NT2/D1 (cell line): ENCODE measurements around the gene FHL3.

Source experiments
- SUZ12 ChIP-seq: IDR thresholded peaks from 2 replicates; pipeline ENCODE4 v1.6.1; 2011; ENCODE audit not compliant: insufficient read length, insufficient read depth; ENCODE audit errors: extremely low read depth
- YY1 ChIP-seq: IDR thresholded peaks from 2 replicates; pipeline ENCODE4 v1.6.1; 2011; ENCODE audit not compliant: insufficient read length, insufficient read depth
- ZNF274 ChIP-seq: IDR thresholded peaks from 2 replicates; pipeline ENCODE4 v1.6.1; 2011; ENCODE audit warnings: mild to moderate bottlenecking, low read depth, low read length

DNA sequence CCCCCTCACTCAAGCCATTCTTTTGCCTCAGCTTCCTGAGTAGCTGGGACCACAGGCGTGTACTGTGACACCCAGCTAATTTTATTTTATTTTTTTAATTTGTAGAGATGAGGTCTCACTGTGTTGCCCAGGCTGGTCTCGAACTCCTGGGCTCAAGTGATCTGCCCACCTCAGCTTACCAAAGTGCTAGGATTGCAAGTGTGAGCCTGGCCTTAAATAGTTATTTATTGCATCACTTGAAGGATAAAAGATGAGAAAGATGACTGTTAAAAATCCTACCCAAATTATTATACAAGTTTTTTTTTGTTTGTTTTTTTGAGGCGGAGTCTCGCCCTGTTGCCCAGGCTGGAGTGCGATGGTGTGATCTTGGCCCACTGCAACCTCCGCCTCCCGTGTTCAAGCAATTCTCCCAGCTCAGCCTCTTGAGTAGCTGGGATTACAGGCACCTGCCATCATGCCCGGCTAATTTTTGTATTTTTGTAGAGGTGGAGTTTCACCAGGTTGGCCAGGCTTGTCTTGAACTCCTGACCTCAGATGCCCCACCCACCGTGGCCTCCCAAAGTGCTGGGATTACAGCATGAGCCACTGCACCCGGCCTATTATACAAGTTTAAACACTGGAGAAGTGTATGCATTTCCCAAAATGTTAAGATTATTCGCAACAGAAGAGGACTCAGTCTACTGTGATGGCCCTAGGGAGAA is 9.6 kb upstream of the FHL3 start:
- no peak for TF ChIP-seq ZNF274
- TF ChIP-seq YY1 = no peak
- no peak for TF ChIP-seq SUZ12
